SKM-1 treated with dmso at 0.1 percent for 144 hours (cell line): ENCODE data around the gene ZNF587B.
"Not testable (repeated sequence)": the region's sequence is repeated elsewhere in the genome, so short reads cannot be mapped to it uniquely, and the experiment has no call there.

ENCODE experiments used
- DNase-seq: peaks from one replicate; lab custom pipeline; 2025; ENCODE audit not compliant: unreplicated experiment; lab: John Stamatoyannopoulos, UW

The ZNF587B gene

GRCh38 chr19:57869655-57870054 is 39.6 kb downstream of the ZNF587B start:
- DNase-seq = not testable (repeated sequence)

- no peak for DNase-seq
Measured at GRCh38 chr19:57870225-57870624, 40.1 kb downstream of the ZNF587B start.

- no peak for DNase-seq
Measured at GRCh38 chr19:57872450-57872849, 42.4 kb downstream of the ZNF587B start.

- DNase-seq = not testable (repeated sequence)
Measured at GRCh38 chr19:57873883-57874799, 44.0 kb downstream of the ZNF587B start.

GRCh38 chr19:57886046-57886445 is 55.9 kb downstream of the ZNF587B start:
- no peak for DNase-seq

- DNase-seq = no peak
Measured at GRCh38 chr19:57887195-57887941, 57.3 kb downstream of the ZNF587B start.

- no peak for DNase-seq
Measured at GRCh38 chr19:57888107-57888559, 58.0 kb downstream of the ZNF587B start.

GRCh38 chr19:57888560-57889231 is 58.6 kb downstream of the ZNF587B start, which contains the start of gene ZNF814:
ZNF814 (minus strand) TSS chr19:57889037; CDS start chr19:57888802, 235 bp downstream.
- DNase-seq = peak; percentile 36

- DNase-seq = not testable (repeated sequence)
Measured at GRCh38 chr19:57890706-57891105, 60.6 kb downstream of the ZNF587B start.
